HG02623 (cell line): ENCODE measurements around the gene ST6GAL1.
"Not testable (repeated sequence)": the region's sequence is repeated elsewhere in the genome, so short reads cannot be mapped to it uniquely, and the experiment has no call there.

Source experiments
- ATAC-seq: cut with Tn5 transposase; IDR thresholded peaks from one replicate; pipeline ENCODE4 v1.9.1; 2021; ENCODE audit warnings: moderate library complexity; ENCODE audit not compliant: unreplicated experiment

ST6GAL1 gene

DNA sequence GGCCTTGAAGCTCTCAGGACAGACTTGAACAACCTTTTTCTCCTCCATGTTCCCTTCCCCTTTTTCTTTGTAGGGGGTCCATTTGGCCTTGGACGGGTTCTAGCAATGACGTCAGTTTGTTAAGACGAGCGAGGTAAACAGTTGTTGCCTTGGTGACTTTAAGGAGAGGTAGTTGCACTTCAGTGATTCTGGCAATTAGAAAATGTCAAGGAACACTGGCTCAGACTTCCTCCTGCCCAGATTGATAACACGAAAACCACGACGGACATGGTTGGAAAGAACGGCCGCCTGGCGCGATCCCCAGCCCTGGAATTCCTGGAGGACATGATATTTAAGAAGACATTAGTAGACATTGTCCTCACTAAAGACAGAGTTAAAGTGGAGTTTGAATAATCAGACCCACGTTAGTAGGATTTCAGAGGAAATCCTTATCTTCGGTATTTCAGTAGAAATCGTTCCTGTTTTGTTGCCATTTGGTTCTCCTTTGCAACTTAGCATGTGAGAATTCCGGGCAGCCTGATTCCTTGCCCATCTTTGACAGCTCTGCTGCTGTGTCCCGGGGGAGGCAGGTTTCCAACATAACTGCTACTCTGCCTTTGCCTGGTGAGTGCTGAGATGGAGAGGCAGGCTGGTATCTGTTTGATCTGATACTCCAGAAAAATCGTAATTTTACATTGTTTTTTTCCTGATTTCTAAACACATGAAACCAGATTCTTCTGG is 87.3 kb downstream of the ST6GAL1 start:
- ATAC-seq, result no peak

DNA sequence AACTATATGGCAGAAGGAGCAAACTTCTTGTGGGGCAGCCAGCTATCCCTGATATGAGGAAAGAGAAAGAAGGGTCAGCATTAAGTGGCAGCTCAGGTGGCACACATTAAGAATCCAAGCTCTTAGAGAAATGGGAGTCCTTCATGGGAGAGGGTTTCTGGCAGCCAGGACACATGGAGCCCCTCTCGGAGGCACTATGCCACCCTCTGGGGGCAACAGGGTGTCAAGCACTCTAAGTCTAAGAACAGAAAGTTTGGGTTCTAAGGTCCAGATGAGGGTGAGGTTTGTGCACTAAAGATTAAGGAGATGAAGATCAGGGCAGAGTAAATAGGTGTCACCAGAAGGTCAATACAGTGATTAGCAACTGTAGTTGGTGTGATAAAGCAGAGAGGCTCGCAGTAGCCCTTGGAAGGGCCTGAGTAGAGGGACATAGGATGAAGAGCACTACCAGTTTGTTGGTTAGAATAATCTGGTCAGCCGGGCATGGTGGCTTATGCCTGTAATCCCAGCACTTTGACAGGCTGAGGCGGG is 89.3 kb downstream of the ST6GAL1 start:
- ATAC-seq, result no peak

GRCh38 chr3:187020376-187020775 is 90.0 kb downstream of the ST6GAL1 start:
- no peak for ATAC-seq

DNA sequence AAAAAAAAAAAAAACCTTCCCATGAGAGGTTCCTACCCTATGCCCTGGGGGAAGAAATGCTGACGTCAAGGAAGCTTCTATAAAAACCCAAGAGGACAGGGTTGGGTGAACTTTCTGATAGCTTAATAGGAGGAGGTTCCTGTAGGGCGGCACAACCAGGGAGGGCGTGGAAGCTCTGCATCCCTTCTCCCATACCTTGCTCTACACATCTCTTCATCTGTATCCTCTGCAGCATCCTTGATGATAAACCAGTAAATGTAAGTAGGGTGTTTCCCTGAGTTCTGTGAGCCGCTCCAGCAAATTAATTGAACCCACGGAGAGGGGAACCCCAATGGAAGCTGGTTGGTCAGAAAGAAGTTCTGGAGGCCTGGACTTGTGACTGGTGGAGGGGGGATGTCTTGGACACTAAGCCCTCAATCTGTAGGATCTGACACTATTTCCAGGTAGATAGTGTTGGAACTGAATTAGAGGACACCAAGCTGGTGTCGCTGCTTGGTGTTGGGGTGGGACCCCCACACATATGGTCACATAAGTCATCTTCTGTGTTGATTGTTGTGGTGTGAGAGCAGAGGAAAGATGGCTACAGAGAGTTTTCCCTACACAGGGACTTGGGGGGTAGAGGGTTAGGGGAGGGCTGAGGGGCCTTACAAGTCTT is 91.5 kb downstream of the ST6GAL1 start:
- peak; percentile 22 for ATAC-seq

GRCh38 chr3:187022403-187023029 is 92.2 kb downstream of the ST6GAL1 start:
- no peak for ATAC-seq

- ATAC-seq, result not testable (repeated sequence)
Measured at GRCh38 chr3:187023340-187023739, 93.0 kb downstream of the ST6GAL1 start.

DNA sequence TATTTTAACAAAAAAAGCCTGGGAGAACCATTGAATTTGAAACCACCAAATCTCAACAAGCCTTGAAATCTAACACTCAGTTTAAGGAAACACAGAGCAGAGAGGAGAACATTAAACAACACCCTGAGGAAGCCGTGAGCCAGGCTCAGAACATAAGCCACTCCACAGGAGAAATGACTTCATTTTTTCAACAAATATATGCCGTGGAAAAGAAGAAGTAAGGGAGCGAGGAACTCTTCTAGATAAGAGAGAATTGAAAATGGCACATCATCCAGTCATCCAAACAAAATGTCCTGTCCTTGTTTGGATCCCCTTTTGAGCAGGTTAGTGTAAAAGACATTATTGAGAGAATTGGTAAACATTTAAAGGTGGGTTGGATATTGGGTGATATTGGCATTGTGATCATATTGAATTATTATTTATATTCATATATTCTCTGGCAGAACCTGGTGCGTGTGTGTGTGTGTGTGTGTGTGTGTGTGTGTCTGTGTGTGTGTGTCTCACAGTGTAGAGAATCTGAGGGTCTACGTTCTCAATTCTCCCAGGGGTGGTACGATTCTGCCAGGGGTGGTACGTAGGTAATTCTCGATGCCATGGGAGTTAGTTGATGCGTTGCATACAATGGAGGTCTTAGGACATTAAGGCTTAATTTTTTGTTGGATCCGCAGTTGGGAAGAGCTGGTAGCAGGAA is 94.4 kb downstream of the ST6GAL1 start:
- ATAC-seq, result no peak

GRCh38 chr3:187025254-187025655 is 94.9 kb downstream of the ST6GAL1 start:
- peak; percentile 35 for ATAC-seq

- peak; percentile 6 for ATAC-seq
Measured at GRCh38 chr3:187025656-187026316, 95.5 kb downstream of the ST6GAL1 start.

GRCh38 chr3:187026317-187026670 is 96.0 kb downstream of the ST6GAL1 start:
- no peak for ATAC-seq

GRCh38 chr3:187027531-187028278 is 97.4 kb downstream of the ST6GAL1 start:
- ATAC-seq, result no peak

DNA sequence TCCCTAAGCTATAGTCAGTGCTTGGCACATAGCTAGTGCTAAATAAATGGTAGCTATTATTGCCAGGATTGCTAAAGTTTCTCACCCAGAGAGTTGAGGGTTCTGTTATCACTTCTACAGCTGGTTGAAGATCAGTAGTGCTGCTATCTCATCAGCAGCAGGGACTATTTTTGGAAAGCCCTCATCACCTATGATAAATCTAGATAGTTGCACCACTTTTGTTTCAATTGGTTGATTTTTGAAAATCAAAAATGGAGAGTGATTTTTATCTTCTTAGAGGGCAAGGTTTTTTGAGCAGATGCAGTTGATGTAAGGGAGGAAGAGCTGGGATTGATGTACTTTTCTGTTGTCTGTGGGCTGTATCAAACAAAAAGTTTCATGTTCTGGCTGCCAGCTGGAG is 101.6 kb downstream of the ST6GAL1 start:
- ATAC-seq, result no peak

- no peak for ATAC-seq
Measured at GRCh38 chr3:187036394-187036793, 106.1 kb downstream of the ST6GAL1 start.

- no peak for ATAC-seq
Measured at GRCh38 chr3:187039100-187039722, 108.9 kb downstream of the ST6GAL1 start.

DNA sequence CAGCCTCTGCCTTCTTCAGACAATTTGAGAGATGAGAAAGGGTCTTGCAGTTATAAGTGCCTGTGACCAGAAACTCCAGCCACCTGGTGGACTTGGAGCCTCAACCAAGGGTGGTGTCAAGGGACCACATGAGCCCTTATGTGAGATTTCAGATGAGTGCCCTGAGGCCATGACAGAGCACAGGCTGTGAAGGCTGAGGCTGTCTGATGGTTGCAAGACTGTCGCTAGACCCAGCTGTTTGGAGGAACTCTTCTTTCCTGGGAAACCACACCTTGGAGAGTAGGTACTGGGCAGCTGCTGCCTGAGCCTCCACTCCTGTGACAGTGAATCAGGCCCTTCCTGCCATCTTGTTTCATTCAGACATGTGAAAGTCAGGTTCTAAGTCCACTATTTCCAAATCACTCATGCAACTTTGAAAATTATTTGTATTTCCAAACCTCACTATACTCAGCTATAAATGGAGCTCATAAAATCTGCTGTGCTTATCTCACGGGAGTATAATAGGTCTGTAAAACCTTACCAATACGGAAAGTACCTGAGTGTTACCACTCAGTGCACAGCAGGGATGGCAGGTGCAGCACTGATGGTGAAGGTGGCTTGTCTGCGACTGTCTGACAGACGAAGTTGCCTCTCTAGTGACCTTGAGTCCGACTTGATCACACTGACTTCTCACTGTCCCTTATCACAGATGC is 109.5 kb downstream of the ST6GAL1 start:
- no peak for ATAC-seq

DNA sequence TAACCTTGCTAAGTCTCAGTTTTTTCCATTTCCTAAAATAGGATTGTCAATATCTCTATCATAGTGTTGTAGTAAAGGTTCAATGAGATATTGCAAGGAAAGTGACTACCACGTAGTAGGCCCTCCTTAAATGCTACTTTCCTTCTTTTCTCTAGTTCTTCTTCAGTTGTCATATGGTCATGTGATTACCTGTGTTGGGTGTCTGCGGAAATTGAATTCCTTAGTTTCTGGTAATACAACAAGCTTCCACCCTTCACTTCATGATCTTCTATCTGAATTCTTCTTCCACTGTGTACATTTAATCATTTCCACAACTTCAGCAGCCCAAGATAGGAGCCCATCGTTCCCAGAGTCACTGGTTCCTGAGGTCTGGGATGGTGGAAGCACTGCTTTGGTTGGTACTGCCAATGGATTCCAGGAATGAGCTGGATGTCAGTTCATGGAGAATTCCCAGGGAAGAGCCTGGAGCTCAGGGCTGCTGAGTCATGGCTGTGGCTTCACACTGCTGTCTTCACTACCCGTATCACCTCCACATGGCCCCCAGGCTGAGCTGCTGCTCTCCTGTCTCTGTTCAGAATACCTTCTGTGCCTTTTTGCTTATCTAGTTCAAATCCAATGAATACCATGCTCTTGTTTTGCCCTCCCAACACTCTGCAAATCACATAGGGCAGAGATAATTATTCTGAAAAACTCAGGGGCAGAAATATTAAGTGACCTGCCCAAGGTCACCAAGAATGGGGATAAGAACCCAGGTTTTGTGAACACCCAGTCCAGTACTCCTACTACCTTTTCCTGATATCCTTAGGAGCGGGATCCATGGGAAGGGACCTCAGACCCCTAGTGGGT is 110.4 kb downstream of the ST6GAL1 start:
- ATAC-seq, result no peak

GRCh38 chr3:187041362-187042307 is 111.3 kb downstream of the ST6GAL1 start:
- no peak for ATAC-seq
